Non-pigmented ciliary epithelial cell (primary cell): ENCODE measurements around the gene HCK.

Source experiments
- DNase-seq: peaks from one replicate; pipeline ENCODE4 v3.0.0-alpha.2; 2010; ENCODE audit warnings: low read depth

The HCK gene

GRCh38 chr20:32052090-32052777, at the start of gene HCK:
HCK (plus strand) TSS chr20:32052242.
- no peak for DNase-seq

GRCh38 chr20:32003325-32003724, 48.7 kb upstream of the HCK start:
- no peak for DNase-seq

GRCh38 chr20:32004963-32005362, 47.1 kb upstream of the HCK start:
- DNase-seq, result no peak

- DNase-seq, result no peak
Measured at GRCh38 chr20:32006053-32006452, 46.0 kb upstream of the HCK start.

GRCh38 chr20:32006841-32007786, 44.9 kb upstream of the HCK start:
- no peak for DNase-seq

- DNase-seq, result no peak
Measured at GRCh38 chr20:32007787-32008616, 44.0 kb upstream of the HCK start.

GRCh38 chr20:32009564-32009963, 42.5 kb upstream of the HCK start:
- no peak for DNase-seq

- DNase-seq, result no peak
Measured at GRCh38 chr20:32010101-32010500, 41.9 kb upstream of the HCK start, which contains the start of gene CCM2L. CCM2L (plus strand) TSS chr20:32010438; CDS start chr20:32010455, 17 bp downstream.

GRCh38 chr20:32010666-32011065, 41.4 kb upstream of the HCK start:
- DNase-seq, result no peak

- DNase-seq, result no peak
Measured at GRCh38 chr20:32012159-32012688, 39.8 kb upstream of the HCK start.

- DNase-seq, result no peak
Measured at GRCh38 chr20:32013326-32013725, 38.7 kb upstream of the HCK start.

GRCh38 chr20:32017711-32018251, 34.3 kb upstream of the HCK start:
- DNase-seq, result no peak

GRCh38 chr20:32018269-32019155, 33.5 kb upstream of the HCK start:
- DNase-seq, result no peak

GRCh38 chr20:32019156-32019510, 32.9 kb upstream of the HCK start:
- DNase-seq, result no peak

GRCh38 chr20:32019563-32020463, 32.2 kb upstream of the HCK start:
- DNase-seq, result no peak

GRCh38 chr20:32021091-32021490, 31.0 kb upstream of the HCK start:
- DNase-seq, result no peak

GRCh38 chr20:32024683-32025295, 27.3 kb upstream of the HCK start:
- no peak for DNase-seq

GRCh38 chr20:32027643-32028042, 24.4 kb upstream of the HCK start:
- no peak for DNase-seq

GRCh38 chr20:32028647-32029372, 23.2 kb upstream of the HCK start:
- no peak for DNase-seq
